ENCODE data around the gene HERPUD1.

HERPUD1 gene

DNA sequence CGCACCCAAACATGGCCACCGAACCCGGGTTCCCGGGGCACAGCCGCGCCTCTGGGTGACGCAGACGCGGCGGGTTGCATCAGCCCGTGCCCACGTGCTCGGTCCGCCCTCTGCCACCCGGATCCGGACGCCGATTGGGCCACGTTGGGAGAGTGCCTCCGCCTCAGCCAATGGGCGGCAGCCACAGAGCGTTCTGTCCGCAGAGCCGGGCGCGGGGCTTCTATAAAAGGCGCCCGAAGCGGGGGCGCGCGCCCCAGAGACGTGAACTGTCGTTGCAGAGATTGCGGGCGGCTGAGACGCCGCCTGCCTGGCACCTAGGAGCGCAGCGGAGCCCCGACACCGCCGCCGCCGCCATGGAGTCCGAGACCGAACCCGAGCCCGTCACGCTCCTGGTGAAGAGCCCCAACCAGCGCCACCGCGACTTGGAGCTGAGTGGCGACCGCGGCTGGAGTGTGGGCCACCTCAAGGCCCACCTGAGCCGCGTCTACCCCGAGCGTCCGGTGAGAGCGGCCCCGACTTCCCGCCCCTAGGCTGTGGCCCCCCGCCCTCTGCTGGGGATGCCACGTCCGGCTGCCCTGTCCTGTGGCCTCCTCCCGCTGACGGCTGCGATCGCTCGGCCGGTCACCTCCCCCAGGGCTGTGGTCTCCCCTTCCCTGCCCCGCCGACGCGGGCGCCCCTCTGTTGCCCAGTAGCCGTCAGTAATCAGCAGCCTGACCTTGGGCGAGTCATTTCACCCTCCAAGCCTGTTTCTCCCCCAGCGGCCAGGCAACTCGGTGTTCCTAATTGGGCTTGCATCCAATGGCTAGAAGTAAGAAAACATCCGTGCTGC, at the start of gene HERPUD1 (continued):
- TF ChIP-seq, protein P1, sequence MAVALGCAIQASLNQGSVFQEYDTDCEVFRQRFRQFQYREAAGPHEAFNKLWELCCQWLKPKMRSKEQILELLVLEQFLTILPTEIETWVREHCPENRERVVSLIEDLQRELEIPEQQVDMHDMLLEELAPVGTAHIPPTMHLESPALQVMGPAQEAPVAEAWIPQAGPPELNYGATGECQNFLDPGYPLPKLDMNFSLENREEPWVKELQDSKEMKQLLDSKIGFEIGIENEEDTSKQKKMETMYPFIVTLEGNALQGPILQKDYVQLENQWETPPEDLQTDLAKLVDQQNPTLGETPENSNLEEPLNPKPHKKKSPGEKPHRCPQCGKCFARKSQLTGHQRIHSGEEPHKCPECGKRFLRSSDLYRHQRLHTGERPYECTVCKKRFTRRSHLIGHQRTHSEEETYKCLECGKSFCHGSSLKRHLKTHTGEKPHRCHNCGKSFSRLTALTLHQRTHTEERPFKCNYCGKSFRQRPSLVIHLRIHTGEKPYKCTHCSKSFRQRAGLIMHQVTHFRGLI (tag by site-specific recombination; IDR thresholded peaks at IDR 0.05), result peak; percentile 16; the same call in 1 of the 2 replicates
- no peak for TF ChIP-seq KLF7 (tag by site-specific recombination; IDR thresholded peaks at IDR 0.05; ENCODE audit: borderline replicate concordance)
- TF ChIP-seq ZNF157 (tag by site-specific recombination; IDR thresholded peaks at IDR 0.05), result no peak
- TF ChIP-seq SP7 (tag by site-specific recombination; IDR thresholded peaks at IDR 0.05), result peak; percentile 49; the same call in 1 of the 2 replicates
- TF ChIP-seq, protein P2, sequence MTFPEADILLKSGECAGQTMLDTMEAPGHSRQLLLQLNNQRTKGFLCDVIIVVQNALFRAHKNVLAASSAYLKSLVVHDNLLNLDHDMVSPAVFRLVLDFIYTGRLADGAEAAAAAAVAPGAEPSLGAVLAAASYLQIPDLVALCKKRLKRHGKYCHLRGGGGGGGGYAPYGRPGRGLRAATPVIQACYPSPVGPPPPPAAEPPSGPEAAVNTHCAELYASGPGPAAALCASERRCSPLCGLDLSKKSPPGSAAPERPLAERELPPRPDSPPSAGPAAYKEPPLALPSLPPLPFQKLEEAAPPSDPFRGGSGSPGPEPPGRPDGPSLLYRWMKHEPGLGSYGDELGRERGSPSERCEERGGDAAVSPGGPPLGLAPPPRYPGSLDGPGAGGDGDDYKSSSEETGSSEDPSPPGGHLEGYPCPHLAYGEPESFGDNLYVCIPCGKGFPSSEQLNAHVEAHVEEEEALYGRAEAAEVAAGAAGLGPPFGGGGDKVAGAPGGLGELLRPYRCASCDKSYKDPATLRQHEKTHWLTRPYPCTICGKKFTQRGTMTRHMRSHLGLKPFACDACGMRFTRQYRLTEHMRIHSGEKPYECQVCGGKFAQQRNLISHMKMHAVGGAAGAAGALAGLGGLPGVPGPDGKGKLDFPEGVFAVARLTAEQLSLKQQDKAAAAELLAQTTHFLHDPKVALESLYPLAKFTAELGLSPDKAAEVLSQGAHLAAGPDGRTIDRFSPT (tag by site-specific recombination; IDR thresholded peaks at IDR 0.05), result peak; percentile 99
- TF ChIP-seq, protein P3, sequence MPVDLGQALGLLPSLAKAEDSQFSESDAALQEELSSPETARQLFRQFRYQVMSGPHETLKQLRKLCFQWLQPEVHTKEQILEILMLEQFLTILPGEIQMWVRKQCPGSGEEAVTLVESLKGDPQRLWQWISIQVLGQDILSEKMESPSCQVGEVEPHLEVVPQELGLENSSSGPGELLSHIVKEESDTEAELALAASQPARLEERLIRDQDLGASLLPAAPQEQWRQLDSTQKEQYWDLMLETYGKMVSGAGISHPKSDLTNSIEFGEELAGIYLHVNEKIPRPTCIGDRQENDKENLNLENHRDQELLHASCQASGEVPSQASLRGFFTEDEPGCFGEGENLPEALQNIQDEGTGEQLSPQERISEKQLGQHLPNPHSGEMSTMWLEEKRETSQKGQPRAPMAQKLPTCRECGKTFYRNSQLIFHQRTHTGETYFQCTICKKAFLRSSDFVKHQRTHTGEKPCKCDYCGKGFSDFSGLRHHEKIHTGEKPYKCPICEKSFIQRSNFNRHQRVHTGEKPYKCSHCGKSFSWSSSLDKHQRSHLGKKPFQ (tag by site-specific recombination; IDR thresholded peaks at IDR 0.05), result no peak
- peak; percentile 37; the same call in 1 of the 2 replicates for TF ChIP-seq ZNF394 (tag by site-specific recombination; IDR thresholded peaks at IDR 0.05; ENCODE audit: borderline replicate concordance)
- TF ChIP-seq ZNF596 (tag by site-specific recombination; IDR thresholded peaks at IDR 0.05), result no peak
- TF ChIP-seq MEIS1 (CRISPR knock-in tag; IDR thresholded peaks at IDR 0.05; ENCODE audit: borderline replicate concordance), result no peak
- no peak for TF ChIP-seq ZNF433 (tag by site-specific recombination; IDR thresholded peaks at IDR 0.05; ENCODE audit: low read depth)
- TF ChIP-seq ZNF138 (tag by site-specific recombination; IDR thresholded peaks at IDR 0.05; ENCODE audit: borderline replicate concordance), result no peak
- peak; percentile 56; the same call in 1 of the 2 replicates for TF ChIP-seq ZBTB21 (tag by site-specific recombination; IDR thresholded peaks at IDR 0.05)
- 0 out of 2 replicates have a peak, but pooled peaks have one; percentile 17 for TF ChIP-seq ZNF785 (tag by site-specific recombination; IDR thresholded peaks at IDR 0.05)
- no peak for TF ChIP-seq ZBTB48 (tag by site-specific recombination; IDR thresholded peaks at IDR 0.05)
- TF ChIP-seq ZNF174 (tag by site-specific recombination; IDR thresholded peaks at IDR 0.05), result no peak
- TF ChIP-seq HOXA7 (CRISPR knock-in tag; IDR thresholded peaks at IDR 0.05; ENCODE audit: borderline replicate concordance), result no peak
- TF ChIP-seq ZNF146 (tag by site-specific recombination; IDR thresholded peaks at IDR 0.05), result no peak
- no peak for TF ChIP-seq ZNF366 (tag by site-specific recombination; conservative IDR thresholded peaks at IDR 0.05)
- TF ChIP-seq, protein P4, sequence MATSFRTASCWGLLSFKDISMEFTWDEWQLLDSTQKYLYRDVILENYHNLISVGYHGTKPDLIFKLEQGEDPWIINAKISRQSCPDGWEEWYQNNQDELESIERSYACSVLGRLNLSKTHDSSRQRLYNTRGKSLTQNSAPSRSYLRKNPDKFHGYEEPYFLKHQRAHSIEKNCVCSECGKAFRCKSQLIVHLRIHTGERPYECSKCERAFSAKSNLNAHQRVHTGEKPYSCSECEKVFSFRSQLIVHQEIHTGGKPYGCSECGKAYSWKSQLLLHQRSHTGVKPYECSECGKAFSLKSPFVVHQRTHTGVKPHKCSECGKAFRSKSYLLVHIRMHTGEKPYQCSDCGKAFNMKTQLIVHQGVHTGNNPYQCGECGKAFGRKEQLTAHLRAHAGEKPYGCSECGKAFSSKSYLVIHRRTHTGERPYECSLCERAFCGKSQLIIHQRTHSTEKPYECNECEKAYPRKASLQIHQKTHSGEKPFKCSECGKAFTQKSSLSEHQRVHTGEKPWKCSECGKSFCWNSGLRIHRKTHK (tag by site-specific recombination; IDR thresholded peaks at IDR 0.05), result no peak
- TF ChIP-seq YY2 (tag by site-specific recombination; IDR thresholded peaks at IDR 0.05), result peak; percentile 67
- no peak for TF ChIP-seq OVOL3 (tag by site-specific recombination; IDR thresholded peaks at IDR 0.05)
- no peak for TF ChIP-seq ZNF521 (tag by site-specific recombination; IDR thresholded peaks at IDR 0.05)
- no peak for TF ChIP-seq ZNF354C (tag by site-specific recombination; IDR thresholded peaks at IDR 0.05; ENCODE audit: borderline replicate concordance, low read depth)
- TF ChIP-seq ZNF549 (tag by site-specific recombination; IDR thresholded peaks at IDR 0.05), result no peak
- TF ChIP-seq ZNF10 (tag by site-specific recombination; IDR thresholded peaks at IDR 0.05), result no peak
- TF ChIP-seq SALL2 (tag by site-specific recombination; IDR thresholded peaks at IDR 0.05; ENCODE audit: borderline replicate concordance), result no peak
- TF ChIP-seq ZNF660 (tag by site-specific recombination; IDR thresholded peaks at IDR 0.05), result peak; percentile 89
- no peak for TF ChIP-seq ZNF37A (tag by site-specific recombination; IDR thresholded peaks at IDR 0.05)
- no peak for TF ChIP-seq ZNF473 (tag by site-specific recombination; IDR thresholded peaks at IDR 0.05)
- TF ChIP-seq, protein P5, sequence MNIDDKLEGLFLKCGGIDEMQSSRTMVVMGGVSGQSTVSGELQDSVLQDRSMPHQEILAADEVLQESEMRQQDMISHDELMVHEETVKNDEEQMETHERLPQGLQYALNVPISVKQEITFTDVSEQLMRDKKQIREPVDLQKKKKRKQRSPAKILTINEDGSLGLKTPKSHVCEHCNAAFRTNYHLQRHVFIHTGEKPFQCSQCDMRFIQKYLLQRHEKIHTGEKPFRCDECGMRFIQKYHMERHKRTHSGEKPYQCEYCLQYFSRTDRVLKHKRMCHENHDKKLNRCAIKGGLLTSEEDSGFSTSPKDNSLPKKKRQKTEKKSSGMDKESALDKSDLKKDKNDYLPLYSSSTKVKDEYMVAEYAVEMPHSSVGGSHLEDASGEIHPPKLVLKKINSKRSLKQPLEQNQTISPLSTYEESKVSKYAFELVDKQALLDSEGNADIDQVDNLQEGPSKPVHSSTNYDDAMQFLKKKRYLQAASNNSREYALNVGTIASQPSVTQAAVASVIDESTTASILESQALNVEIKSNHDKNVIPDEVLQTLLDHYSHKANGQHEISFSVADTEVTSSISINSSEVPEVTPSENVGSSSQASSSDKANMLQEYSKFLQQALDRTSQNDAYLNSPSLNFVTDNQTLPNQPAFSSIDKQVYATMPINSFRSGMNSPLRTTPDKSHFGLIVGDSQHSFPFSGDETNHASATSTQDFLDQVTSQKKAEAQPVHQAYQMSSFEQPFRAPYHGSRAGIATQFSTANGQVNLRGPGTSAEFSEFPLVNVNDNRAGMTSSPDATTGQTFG (tag by site-specific recombination; IDR thresholded peaks at IDR 0.05; ENCODE audit: borderline replicate concordance), result peak; percentile 73; the same call in 1 of the 2 replicates
- TF ChIP-seq ZNF155 (tag by site-specific recombination; IDR thresholded peaks at IDR 0.05), result no peak

Data from HEK293 (cell line).